Smooth muscle cell (in vitro differentiated cells): ENCODE results near the gene EPHB1. TPM values are rescaled to one million over a fixed set of nuclear protein-coding genes. Genes with fewer than 3 reads are reported as not detected.

Source experiments
- DNase-seq: peaks from one replicate; lab custom pipeline; 2025; ENCODE audit not compliant: unreplicated experiment; lab: John Stamatoyannopoulos, UW
- H2AFZ ChIP-seq: fragments of 200-600 bp; sonication (generic); 2 replicates; pipeline ENCODE4 v1.6.0; 2016; ENCODE audit warnings: antibody characterized with exemption, low read depth, mild to moderate bottlenecking
- H3F3A ChIP-seq: fragments of 200-600 bp; sonication (generic); 2 replicates; pipeline ENCODE4 v1.6.0; 2017; ENCODE audit warnings: antibody characterized with exemption, low read depth
- H3K27ac ChIP-seq: fragments of 200-600 bp; sonication (generic); 2 replicates; pipeline ENCODE4 v1.5.1; 2016; ENCODE audit warnings: low read depth, mild to moderate bottlenecking
- H3K27me3 ChIP-seq: fragments of 200-600 bp; sonication (generic); 2 replicates; pipeline ENCODE4 v1.6.1; 2016; ENCODE audit warnings: low read depth, mild to moderate bottlenecking
- H3K36me3 ChIP-seq: fragments of 200-600 bp; sonication (generic); 2 replicates; pipeline ENCODE4 v1.5.1; 2016; ENCODE audit warnings: low read depth
- H3K4me1 ChIP-seq: fragments of 200-600 bp; sonication (generic); 2 replicates; pipeline ENCODE4 v1.5.1; 2016; ENCODE audit warnings: low read depth
- H3K4me2 ChIP-seq: fragments of 200-600 bp; sonication (generic); 2 replicates; pipeline ENCODE4 v1.6.0; 2016; ENCODE audit warnings: mild to moderate bottlenecking
- H3K4me3 ChIP-seq: fragments of 200-600 bp; sonication (generic); 2 replicates; pipeline ENCODE4 v1.5.1; 2016; ENCODE audit warnings: mild to moderate bottlenecking
- H3K79me2 ChIP-seq: fragments of 200-600 bp; sonication (generic); 2 replicates; pipeline ENCODE4 v1.6.0; 2016; ENCODE audit warnings: low read depth, mild to moderate bottlenecking
- H3K9ac ChIP-seq: fragments of 200-600 bp; sonication (generic); 2 replicates; pipeline ENCODE4 v1.6.0; 2016; ENCODE audit warnings: low read depth
- H3K9me3 ChIP-seq: fragments of 200-600 bp; sonication (generic); replicated peaks from 2 replicates; pipeline ENCODE4 v1.5.1; 2016; ENCODE audit warnings: low read depth
- H4K20me1 ChIP-seq: fragments of 200-600 bp; sonication (generic); 2 replicates; pipeline ENCODE4 v1.6.0; 2016; ENCODE audit warnings: low read depth
- WGBS: methylation state at CpG from one replicate; pipeline ENCODE4 v1.1.7; 2016; ENCODE audit warnings: low lambda C conversion rate; 5-methylcytosine and 5-hydroxymethylcytosine counted together
- polyA plus RNA-seq: library from polyadenylated mRNA; unstranded; fragments of >200 nt; fragmentation: Nextera tagmentation; extraction: Ambion mirVana; gene quantifications from 2 replicates; pipeline ENCODE4 v1.2.1, GENCODE V29; 2016
- total RNA-seq: library from RNA; depleted of rRNA; stranded (reverse); fragments of >200 nt; gene quantifications from 2 replicates; pipeline ENCODE4 v1.2.3, GENCODE V29; 2014
- TF ChIP-seq, protein P1 (sequence below): fragments of 200-600 bp; sonication (generic); IDR thresholded peaks from 2 replicates; pipeline ENCODE4 v1.5.1; 2017; ENCODE audit warnings: borderline replicate concordance, mild to moderate bottlenecking, antibody characterized with exemption; ENCODE audit not compliant: insufficient read depth, poor library complexity, severe bottlenecking

The EPHB1 gene
- total and polyA plus RNA-seq, 2 experiments from 2014 or later = 2.5 to 2.6 TPM

DNA sequence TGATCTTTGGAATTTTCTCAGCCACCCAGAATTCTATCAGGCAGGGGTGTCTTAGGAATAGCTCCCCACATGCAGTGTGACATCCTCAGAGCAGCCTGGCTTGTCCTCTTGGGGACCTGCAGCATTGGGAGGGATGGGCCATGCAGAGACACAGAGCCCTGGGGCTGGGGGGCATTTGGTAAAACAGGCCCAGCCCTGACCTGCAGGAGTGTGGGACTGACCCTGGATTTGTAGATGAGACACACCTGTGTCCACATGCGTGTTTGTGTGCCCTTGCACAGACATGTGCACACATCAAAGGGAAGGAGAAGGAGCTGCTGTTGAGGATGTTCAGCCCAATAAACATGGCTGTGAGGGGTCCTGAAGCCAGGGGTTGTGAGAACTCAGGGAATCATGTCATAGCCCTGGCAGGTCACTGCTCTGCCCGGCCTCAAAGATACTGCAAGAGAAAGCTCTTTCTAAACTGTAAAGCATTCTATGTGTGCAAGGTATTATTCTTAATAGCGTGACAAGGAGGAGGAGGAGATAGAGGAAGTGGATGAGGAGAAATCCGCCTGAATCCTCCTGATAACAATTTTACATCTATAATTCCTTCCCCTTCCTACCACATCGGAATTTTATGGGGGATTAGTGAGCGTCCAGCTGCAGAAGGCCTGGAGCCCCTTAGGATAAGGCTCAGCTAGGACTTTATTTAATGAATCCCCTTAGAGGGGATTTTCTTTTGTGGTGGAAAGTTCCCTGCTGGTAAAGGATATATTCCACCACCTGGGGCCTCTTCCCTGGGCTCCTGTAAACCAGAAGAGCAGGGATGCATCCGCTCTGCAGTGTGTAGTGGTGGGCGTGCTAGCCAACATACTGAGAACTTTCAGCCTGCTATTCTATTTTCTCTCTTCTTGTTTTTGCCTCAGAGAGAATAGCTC lies 245.5 kb downstream of the EPHB1 start:
- Histone ChIP-seq H3K4me3 (no peak overlapping the region), H3K4me1 (peaks cover 11% of the 10 kb centered on the region), H2AFZ (no peak overlapping the region), H3K9ac (no peak overlapping the region), H3K4me2 (no peak overlapping the region), H3K27ac (no peak overlapping the region), H3K36me3 (no peaks in the 10 kb centered on the region), H3K9me3 (no peaks in the 10 kb centered on the region), H3K79me2 (no peaks in the 10 kb centered on the region), H3K27me3 (no peaks in the 10 kb centered on the region), H3F3A (no peaks in the 10 kb centered on the region), H4K20me1 (no peaks in the 10 kb centered on the region)
- no peak for DNase-seq
- WGBS = 60% methylated on average over 8 of the region's 8 CpGs
- TF ChIP-seq, protein P1, sequence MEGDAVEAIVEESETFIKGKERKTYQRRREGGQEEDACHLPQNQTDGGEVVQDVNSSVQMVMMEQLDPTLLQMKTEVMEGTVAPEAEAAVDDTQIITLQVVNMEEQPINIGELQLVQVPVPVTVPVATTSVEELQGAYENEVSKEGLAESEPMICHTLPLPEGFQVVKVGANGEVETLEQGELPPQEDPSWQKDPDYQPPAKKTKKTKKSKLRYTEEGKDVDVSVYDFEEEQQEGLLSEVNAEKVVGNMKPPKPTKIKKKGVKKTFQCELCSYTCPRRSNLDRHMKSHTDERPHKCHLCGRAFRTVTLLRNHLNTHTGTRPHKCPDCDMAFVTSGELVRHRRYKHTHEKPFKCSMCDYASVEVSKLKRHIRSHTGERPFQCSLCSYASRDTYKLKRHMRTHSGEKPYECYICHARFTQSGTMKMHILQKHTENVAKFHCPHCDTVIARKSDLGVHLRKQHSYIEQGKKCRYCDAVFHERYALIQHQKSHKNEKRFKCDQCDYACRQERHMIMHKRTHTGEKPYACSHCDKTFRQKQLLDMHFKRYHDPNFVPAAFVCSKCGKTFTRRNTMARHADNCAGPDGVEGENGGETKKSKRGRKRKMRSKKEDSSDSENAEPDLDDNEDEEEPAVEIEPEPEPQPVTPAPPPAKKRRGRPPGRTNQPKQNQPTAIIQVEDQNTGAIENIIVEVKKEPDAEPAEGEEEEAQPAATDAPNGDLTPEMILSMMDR = no peak

DNA sequence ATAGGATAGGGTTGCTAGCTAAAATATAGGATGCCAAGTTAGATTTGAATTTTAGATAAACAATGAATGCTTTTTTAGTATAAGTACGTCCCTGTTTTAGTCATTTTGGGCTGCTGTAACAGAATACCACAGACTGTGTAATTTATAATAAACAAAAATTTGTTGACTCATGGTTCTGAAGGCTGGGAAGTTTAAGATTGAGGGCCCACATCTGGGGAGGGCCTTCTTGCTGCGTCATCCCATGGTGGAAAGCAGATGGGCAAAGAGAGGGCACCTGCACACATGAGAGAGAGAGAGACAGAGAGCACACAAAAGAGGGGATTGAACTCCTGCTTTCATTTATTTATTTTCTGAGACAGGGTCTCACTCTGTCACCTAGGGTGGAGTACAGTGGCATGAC lies 246.5 kb downstream of the EPHB1 start:
- TF ChIP-seq, protein P1 = no peak
- no peak overlapping the region for H3K27ac ChIP-seq
- H3K36me3 ChIP-seq = no peaks in the 10 kb centered on the region
- H3K79me2 ChIP-seq = no peaks in the 10 kb centered on the region
- no peaks in the 10 kb centered on the region for H3K27me3 ChIP-seq
- WGBS = 68% methylated on average over 2 of the region's 2 CpGs
- H3K4me1 ChIP-seq = peaks cover 11% of the 10 kb centered on the region
- H3K4me3 ChIP-seq = no peak overlapping the region
- no peaks in the 10 kb centered on the region for H4K20me1 ChIP-seq
- no peak for DNase-seq
- no peaks in the 10 kb centered on the region for H3F3A ChIP-seq
- H3K4me2 ChIP-seq = no peak overlapping the region
- H2AFZ ChIP-seq = no peak overlapping the region
- H3K9ac ChIP-seq = no peak overlapping the region
- no peaks in the 10 kb centered on the region for H3K9me3 ChIP-seq

DNA sequence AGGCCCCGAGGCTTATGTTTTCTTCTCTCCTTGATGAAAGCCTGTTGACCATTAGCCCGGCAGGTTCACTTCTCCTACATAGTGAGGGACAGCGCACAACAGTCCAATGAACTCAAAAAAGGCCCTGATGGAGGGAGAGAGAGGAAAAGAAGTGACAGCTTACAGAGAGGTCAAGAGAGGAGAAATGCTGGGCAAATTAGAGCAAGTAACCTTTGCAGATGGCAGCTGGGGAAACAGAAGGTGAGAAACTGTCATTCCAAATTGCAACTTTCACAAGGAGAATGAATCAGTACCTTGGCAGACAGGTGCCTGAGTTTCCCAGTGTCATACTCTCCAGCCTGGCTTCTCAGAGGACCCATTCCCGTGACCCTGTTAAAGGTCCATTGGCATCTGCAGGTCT lies 252.0 kb downstream of the EPHB1 start:
- H3K4me3 ChIP-seq = no peak overlapping the region
- 90% methylated on average over 4 of the region's 4 CpGs for WGBS
- H3K4me2 ChIP-seq = no peak overlapping the region
- no peak overlapping the region for H3K9ac ChIP-seq
- no peaks in the 10 kb centered on the region for H3K36me3 ChIP-seq
- H3K9me3 ChIP-seq = no peaks in the 10 kb centered on the region
- DNase-seq = no peak
- no peak overlapping the region for H2AFZ ChIP-seq
- no peaks in the 10 kb centered on the region for H3K79me2 ChIP-seq
- no peaks in the 10 kb centered on the region for H3F3A ChIP-seq
- no peaks in the 10 kb centered on the region for H3K27me3 ChIP-seq
- H3K4me1 ChIP-seq = no peaks in the 10 kb centered on the region
- no peak overlapping the region for H3K27ac ChIP-seq
- H4K20me1 ChIP-seq = no peaks in the 10 kb centered on the region
- TF ChIP-seq, protein P1 = no peak
